SH-SY5Y (cell line): ENCODE data around the gene ATOH1.

Source experiments
- GATA2 ChIP-seq: IDR thresholded peaks from 2 replicates; pipeline ENCODE4 v1.6.1; 2011; ENCODE audit warnings: mild to moderate bottlenecking, low read depth, low read length
- GATA3 ChIP-seq: IDR thresholded peaks from 2 replicates; pipeline ENCODE4 v1.6.1; 2011; ENCODE audit warnings: low read depth, mild to moderate bottlenecking, low read length, moderate library complexity

DNA sequence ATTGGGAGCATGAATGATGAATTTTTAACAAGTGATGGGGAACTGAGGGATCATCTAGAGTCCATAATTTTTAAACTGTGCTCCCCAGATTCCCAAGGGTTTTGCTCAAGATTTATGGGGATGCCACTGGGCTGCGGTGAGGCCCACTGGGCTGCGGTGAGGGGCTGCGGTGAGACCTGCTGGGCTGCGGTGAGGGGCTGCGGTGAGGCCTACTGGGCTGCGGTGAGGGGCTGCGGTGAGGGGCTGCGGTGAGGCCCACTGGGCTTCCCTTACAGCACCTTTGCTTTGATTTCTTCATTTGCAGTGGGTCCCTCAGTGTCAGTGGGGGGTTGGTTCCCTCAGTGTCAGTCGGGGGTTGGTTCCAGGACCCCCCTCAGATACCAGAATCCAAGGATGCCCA is 47.4 kb upstream of the ATOH1 start:
- TF ChIP-seq GATA2 (no peak), GATA3 (no peak)
